Measurements from ENCODE around the gene GMDS.
A peak's percentile ranks its signal among the peaks of the same experiment; 100 is the strongest.

GMDS gene

DNA sequence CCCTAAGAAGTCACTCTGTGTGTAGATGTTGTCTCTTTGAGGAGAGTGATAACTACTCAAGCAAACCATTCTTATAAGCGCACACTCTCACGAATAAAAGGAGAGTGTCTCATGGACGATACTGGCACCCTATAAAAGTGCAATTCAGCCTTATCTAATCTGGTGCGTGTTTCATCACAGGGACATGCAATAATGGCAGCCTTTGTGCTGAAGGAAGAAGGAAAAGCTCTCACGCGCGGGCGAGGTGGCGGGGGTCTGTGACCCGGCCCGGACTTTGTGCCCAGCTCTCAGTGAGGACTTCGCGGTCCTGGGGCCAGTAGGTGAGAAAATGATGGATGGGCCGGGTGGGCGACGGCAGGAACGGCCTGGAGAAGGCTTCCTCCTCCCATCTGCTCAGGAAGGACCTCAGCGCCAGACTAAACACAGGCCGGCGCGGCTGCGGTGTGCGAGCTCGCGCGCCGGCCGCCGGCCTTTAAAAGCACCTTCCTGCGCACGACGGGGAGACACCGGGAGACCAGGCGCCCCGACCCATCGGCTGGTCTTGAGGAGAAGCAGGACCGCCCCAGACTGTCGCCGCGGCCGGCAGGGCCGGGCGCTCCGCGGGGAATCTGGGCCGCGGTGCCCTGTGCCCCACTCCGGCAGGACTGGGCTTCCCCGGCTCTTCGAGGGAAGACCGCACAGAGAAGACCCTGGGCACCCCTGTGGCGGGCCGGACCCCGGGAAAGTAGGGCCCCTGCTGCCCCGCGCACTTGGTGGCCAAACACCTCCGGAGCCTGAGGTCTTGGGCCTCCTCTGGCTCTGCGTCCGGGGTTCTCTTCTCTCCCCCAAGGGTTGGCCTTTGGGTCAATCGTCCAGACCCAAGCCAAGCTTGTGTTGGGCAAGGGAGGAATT lies 644.0 kb downstream of the GMDS start:
- no peak for DNase-seq (ENCODE audit: low spot score)

- DNase-seq (ENCODE audit: low spot score) = no peak
Measured at GRCh38 chr6:1600764-1601157, 644.6 kb downstream of the GMDS start.

- DNase-seq (ENCODE audit: low spot score) = no peak
Measured at GRCh38 chr6:1600063-1600763, 645.2 kb downstream of the GMDS start.

DNA sequence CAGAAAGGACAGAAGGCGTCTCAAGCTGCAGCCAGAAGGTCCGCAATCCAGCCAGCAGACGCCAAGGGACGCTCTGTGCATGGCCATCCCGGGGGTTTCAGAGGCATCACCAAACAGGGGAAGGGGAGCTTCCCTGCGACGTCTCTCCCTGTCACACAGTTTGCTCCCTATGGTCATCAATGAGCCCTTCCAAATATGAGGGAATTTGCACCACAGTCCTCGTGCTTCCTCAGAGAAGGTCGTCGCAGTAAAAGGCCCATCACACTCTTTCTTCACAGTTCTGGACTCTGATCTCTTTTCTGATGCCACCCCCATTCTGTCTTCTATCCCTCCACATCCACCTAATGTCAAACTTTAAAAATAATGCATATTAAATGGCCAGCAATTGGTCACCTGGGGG lies 645.9 kb downstream of the GMDS start:
- no peak for DNase-seq (ENCODE audit: low spot score)

DNA sequence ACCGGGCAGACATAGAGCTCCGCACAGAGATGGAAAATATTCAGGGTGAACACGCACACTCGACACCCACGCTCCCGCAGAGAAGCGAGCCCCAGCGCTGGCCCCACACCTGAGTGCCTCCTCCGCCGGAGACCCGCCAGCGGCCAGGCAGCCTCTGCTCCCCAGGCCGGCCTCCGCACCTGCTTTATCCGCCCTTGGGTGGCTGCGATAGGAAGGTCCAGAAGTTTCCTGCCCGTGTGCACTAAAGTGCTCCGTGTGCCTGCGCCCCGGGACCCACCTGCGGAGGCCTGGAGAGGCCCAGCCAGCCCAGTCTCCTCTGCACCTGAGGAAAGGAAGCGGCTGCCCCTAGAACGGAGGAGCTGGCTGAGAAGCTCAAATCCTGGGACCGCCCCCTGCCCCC lies 646.5 kb downstream of the GMDS start:
- DNase-seq (ENCODE audit: low spot score) = no peak

DNA sequence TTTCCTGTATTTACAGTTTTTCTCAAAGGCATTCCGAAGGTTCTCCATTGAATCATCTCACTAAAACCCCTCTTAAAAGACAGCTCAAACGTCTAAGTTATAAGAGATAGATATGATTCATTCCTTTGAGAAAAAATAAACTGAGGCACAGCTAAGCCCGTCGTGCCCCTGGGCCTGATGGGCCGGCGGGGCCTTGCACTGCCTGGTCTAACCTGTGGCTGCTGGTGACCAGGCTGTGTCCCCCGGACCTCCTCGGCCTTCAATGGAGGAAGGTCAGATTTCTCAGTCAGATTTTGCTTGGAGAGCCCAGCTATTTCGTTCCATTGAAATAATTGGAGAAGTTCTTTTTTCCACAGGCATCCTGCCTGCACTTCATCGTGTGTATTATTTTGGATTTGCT lies 647.0 kb downstream of the GMDS start:
- DNase-seq (ENCODE audit: low spot score) = no peak

GRCh38 chr6:1597924-1598323 lies 647.5 kb downstream of the GMDS start:
- no peak for DNase-seq (ENCODE audit: low spot score)

DNA sequence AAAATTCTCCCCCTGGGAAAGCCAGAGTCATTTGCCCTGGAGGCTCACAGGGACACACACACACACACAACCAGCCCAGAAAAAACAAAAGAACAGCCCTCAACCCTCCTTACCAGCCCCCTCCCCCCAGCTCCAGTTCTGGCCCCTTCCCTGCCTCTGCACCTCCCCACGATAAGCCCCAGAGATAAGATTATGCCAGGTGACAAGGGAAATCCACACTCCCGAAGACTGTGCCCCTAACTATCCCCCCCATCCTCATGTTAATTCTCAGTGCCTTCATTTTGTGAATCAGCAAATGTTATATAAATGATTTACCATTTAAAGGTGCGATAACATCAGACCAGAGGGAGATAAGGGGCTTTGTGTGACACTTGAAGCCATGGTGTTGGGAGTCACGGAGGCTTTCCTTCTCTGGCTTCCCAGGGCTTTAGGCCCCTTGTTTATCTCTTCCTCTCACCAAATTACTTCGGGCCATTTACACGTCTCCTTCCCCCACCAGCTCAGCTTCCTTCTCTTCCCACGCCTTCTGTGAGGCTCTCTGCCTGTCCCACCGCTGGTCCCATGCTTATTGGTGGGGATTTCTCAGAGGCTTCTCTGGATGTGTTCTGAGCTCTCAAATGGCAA lies 648.2 kb downstream of the GMDS start:
- no peak for DNase-seq (ENCODE audit: low spot score)

DNA sequence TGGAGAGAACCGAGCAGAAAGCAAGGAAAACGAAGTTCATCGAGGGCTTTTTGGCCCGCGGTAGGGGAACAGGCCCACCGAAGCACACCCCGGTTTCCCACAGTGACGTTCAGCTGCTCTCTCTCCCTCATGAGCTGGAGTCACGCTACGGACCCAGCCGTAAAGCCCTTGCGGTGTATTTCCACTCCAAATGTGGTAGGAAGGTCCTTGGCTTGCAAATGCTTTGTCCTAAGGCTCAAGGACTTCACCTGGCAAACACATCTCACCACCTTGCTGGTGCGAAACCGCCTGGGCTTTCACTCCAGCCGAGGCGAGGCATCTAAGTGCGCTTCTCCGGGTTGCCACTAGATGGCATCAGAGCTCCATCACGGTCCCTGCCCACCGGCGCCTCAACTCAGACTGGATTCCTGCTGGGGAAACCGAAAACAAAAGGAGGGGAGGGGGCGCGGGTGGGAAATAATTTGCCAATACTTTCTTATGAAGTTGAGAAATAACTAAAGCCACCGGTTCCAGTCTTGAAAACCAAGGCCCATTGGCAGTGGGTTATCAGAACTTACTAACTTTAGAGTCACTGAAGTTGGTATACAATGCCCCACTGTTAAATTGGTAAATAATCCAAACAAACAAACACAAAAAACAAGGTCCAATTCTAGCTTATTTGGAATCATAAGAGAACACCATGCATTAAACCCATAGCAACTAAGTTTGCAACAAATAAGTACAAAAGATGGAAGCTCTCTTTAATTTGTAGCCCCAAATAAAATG lies 649.1 kb downstream of the GMDS start:
- DNase-seq (ENCODE audit: low spot score) = peak; percentile 83

- DNase-seq (ENCODE audit: low spot score) = no peak
Measured at GRCh38 chr6:1595271-1596087, 649.9 kb downstream of the GMDS start.

GRCh38 chr6:1594445-1595200 lies 650.8 kb downstream of the GMDS start:
- DNase-seq (ENCODE audit: low spot score) = no peak

DNA sequence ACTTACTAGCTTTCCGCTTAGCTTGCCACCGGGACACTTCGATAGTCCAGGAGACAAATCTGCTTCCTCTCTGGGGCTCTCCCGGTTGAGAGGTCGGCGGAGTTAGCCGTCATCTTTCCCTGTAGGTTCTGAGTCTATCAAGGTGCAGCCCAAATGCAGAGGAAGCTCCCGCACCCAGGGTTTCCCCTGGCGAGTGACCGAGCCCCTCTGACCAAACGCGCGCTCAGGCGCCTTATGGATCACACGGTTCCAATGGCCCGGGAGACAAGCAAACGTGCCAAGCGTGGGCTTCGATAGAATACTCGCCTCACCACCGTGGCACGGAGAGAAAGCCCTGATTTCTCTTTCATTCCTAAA lies 651.5 kb downstream of the GMDS start:
- no peak for DNase-seq (ENCODE audit: low spot score)

DNA sequence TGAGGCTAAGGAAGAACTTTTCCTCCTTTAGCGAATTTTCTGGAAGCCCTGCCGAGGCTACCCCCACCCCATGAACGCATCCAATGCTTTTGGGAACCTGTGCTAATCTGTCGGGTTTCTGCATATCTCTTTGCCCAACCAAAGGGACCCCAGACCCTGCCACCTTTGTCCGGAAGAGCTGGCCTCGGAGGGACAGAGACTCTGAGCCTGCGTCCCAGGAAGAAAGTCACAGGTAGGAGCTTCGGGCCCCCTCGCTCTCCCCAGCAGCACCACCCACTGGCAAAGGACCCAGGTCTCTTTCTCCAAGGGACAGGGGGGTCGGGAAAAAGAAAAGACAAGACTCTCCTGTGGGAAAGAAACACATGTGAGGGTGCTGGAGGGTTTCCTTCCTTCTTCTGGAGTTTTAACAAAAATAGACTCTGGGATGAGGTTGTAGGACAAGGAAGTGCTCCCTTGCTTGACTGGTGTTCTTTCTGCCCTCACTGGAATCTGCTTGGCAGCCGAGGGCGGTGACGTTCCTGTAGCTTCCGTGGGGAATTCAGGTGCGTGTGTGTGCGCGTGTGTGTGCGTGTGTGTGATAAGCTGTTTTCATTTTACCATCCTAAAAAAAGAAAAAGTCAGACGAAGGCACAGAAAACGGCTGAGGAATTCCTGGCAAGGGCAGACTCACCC lies 652.0 kb downstream of the GMDS start:
- DNase-seq (ENCODE audit: low spot score) = no peak

- no peak for DNase-seq (ENCODE audit: low spot score)
Measured at GRCh38 chr6:1592852-1593251, 652.6 kb downstream of the GMDS start.

- DNase-seq (ENCODE audit: low spot score) = no peak
Measured at GRCh38 chr6:1591926-1592325, 653.5 kb downstream of the GMDS start.

- no peak for DNase-seq (ENCODE audit: low spot score)
Measured at GRCh38 chr6:1591243-1591642, 654.2 kb downstream of the GMDS start.

DNA sequence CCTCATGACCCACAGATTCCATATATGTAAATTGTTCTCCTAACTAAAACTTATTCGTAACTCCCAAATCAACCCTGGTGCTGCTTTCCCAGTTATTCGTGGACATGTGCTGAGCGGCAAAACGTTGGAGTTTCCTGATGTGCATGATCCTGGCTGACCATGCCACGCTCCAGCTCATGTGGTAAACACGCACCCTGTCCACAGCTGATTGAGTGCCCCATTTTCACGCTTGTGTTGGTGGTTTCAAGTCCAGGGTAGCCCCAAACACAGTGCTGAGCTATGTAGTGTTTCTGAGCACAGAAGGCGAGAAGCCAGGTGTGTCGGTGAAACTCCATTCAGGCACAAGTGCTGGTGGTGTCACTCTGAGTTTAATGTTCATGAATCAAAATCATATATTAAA lies 654.8 kb downstream of the GMDS start:
- no peak for DNase-seq (ENCODE audit: low spot score)

DNA sequence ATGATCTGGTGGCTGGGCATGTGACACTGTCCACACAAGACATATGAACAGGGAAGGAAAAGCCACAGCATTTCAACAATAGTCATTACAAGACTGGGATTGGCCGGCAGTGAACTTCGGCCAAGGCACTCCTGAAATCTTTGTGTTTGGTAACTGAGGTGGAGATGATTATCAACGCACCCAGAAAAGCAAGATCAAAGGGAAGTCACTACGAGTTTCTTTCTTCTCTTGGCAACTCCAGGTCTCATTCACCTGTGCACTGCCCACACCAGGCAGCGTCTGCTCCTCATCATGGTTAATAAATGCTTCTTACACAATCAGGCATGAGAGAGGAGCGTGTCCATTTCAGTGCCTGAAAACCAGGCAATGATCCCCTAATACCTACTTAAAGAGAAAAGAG lies 656.2 kb downstream of the GMDS start:
- DNase-seq (ENCODE audit: low spot score) = no peak

GRCh38 chr6:1587977-1588376 lies 657.4 kb downstream of the GMDS start:
- no peak for DNase-seq (ENCODE audit: low spot score)

DNA sequence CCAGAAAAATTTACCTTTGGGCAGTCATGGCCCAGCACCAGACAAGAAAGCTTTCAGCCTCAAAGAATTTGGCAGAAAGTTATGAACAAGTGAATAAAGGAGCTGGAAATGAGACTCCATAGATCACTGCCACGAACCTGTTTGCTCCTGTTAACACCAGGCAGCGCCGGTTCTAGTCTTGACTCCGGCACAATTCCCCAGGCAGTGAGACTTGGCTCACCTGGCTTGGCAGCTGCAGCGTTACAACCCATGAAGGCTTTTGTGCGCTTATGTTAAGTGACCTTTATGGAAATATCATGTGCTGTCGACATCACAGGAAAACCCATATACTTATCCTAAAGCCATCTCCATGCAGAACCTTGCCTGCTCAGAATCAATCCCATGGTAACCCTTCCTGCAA lies 657.9 kb downstream of the GMDS start:
- no peak for DNase-seq (ENCODE audit: low spot score)
